GM19468 (cell line): ENCODE data around the gene OTOP2.
"Not testable (repeated sequence)": the region's sequence is repeated elsewhere in the genome, so short reads cannot be mapped to it uniquely, and the experiment has no call there.

Experiments
- ATAC-seq: cut with Tn5 transposase; IDR thresholded peaks from one replicate; pipeline ENCODE4 v1.9.1; 2021; ENCODE audit warnings: mild to moderate bottlenecking, moderate library complexity, moderate number of reproducible peaks; ENCODE audit not compliant: unreplicated experiment; ENCODE audit errors: extremely low read depth

OTOP2 gene

GRCh38 chr17:74964988-74965622 lies 41.0 kb downstream of the OTOP2 start:
- no peak for ATAC-seq

GRCh38 chr17:74968361-74968780 lies 44.3 kb downstream of the OTOP2 start:
- no peak for ATAC-seq

GRCh38 chr17:74969501-74969900 lies 45.4 kb downstream of the OTOP2 start:
- not testable (repeated sequence) for ATAC-seq

- no peak for ATAC-seq
Measured at GRCh38 chr17:74970395-74970794, 46.3 kb downstream of the OTOP2 start.

- no peak for ATAC-seq
Measured at GRCh38 chr17:74971069-74971841, 47.2 kb downstream of the OTOP2 start.

- no peak for ATAC-seq
Measured at GRCh38 chr17:74971842-74972106, 47.7 kb downstream of the OTOP2 start.

GRCh38 chr17:74972107-74972972 lies 48.3 kb downstream of the OTOP2 start, which contains the start of gene HID1:
HID1 (minus strand) TSS chr17:74972759; CDS start chr17:74972656, 103 bp downstream.
- no peak for ATAC-seq

GRCh38 chr17:74972973-74973328 lies 48.9 kb downstream of the OTOP2 start:
- no peak for ATAC-seq

- no peak for ATAC-seq
Measured at GRCh38 chr17:74975943-74976342, 51.9 kb downstream of the OTOP2 start.

GRCh38 chr17:74977802-74978201 lies 53.7 kb downstream of the OTOP2 start:
- ATAC-seq, result no peak

- ATAC-seq, result no peak
Measured at GRCh38 chr17:74978240-74978639, 54.2 kb downstream of the OTOP2 start.

- ATAC-seq, result no peak
Measured at GRCh38 chr17:74979408-74980146, 55.5 kb downstream of the OTOP2 start.

GRCh38 chr17:74981318-74981978 lies 57.4 kb downstream of the OTOP2 start:
- no peak for ATAC-seq

GRCh38 chr17:74981979-74982662 lies 58.0 kb downstream of the OTOP2 start:
- no peak for ATAC-seq

GRCh38 chr17:74982663-74983313 lies 58.7 kb downstream of the OTOP2 start:
- not testable (repeated sequence) for ATAC-seq
